AG09319 (cell line): ENCODE data around the gene TOX3.

Source experiments
- DNase-seq: peaks from one replicate; pipeline ENCODE4 v3.0.0-alpha.2; 2010; ENCODE audit warnings: low read depth; ENCODE audit errors: extremely low read depth
- TF ChIP-seq, protein P1 (sequence below): IDR thresholded peaks from 2 replicates; pipeline ENCODE4 v1.5.1; 2011; ENCODE audit warnings: low read depth, mild to moderate bottlenecking, inconsistent platforms, low read length, moderate library complexity

The TOX3 gene

DNA sequence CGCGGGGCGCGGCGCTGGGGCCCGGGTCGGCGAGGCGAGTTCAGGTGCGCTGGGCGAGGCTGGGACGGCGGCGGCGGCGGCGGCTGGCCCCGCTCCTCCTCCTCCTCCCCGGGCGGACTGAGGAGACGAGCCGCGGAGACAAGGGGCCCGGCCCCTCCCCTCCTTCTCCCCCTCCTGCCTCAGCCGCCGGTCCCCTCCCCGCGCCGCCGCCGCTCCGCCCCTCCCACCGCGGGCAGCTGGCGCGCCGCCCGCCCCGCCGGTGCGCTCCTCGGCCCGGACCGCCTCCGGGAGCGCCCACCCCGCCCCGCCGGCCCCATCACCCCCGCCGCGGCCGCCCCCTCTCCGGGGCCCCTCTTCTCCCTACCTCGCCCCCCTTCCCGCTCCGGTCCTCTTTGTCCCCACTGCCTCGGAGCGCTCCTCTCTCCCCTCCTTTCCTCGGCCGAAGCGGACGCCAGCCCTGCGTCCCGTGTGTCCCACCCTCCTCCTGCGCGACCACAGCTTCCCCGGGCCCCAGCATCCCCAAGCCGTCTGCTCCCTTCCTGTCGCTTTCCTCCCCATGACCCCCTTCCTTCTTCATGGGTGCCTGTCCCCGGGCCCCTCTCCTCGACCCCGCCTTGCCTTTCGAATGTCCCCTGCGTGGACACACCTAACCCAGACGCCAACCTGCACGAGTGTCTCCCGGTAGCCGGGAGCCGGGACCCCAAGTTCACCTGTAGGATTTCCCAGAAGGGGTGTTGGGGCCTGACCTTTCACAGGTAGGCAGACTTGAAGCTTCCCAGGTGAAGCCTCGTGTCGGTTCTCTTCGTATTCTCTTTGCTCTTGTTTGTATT lies at the start of gene TOX3:
TSS of gene TOX3 (minus strand) at position 140 of the 830 bp plus-strand sequence. CDS start 420 bp downstream, outside the sequence.
- TF ChIP-seq, protein P1, sequence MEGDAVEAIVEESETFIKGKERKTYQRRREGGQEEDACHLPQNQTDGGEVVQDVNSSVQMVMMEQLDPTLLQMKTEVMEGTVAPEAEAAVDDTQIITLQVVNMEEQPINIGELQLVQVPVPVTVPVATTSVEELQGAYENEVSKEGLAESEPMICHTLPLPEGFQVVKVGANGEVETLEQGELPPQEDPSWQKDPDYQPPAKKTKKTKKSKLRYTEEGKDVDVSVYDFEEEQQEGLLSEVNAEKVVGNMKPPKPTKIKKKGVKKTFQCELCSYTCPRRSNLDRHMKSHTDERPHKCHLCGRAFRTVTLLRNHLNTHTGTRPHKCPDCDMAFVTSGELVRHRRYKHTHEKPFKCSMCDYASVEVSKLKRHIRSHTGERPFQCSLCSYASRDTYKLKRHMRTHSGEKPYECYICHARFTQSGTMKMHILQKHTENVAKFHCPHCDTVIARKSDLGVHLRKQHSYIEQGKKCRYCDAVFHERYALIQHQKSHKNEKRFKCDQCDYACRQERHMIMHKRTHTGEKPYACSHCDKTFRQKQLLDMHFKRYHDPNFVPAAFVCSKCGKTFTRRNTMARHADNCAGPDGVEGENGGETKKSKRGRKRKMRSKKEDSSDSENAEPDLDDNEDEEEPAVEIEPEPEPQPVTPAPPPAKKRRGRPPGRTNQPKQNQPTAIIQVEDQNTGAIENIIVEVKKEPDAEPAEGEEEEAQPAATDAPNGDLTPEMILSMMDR: no peak
- no peak for DNase-seq

DNA sequence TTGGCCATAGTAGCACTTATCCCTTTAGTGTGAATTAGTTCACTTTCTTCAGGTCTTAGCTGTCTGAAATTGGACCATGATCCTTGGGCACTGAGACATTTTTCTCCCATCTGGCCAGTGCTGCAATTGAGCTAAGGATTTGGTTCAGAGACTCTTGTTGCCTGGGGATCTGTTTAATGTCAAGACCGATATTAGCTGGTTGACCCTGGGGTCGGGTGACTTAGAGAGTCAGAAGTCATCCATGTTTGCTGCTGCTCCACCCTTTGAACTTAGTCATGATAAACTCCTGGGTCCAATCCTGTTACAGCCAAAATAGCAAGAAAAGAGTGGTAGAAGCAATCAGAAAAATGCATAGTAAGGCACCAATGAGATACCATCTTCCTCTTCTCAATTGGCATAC lies 45.8 kb upstream of the TOX3 start:
- DNase-seq: no peak
- TF ChIP-seq, protein P1: no peak

DNA sequence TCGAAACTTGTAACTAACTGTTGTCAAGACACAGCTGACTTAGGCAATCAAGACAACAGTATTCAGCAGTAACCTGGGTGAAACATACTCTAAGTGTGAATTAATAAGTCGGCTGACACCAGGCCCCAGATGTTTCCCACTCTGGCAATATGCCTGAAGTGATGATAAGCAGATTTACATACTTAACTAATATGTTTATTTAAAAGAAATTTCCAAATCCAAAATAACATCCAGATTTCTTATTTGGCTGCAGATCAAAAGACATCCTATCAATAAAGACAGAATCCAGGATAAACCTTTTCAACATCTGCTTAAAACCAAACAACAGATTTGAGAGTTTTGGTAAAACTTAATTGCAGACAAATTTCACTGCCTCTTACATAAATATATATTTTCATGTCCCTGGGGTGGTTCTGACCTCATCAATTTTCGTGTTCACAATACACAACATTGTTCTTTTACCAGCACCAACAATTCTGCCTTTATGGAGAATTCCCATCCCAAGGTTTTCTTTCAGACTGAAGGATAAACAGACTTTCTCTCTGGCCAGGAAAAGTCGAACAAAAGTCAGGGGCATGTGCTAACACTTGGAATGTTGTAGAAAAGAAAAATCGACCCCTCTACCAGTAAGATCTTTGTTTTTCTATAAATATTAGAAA lies 45.1 kb upstream of the TOX3 start:
- no peak for DNase-seq
- TF ChIP-seq, protein P1: no peak

DNA sequence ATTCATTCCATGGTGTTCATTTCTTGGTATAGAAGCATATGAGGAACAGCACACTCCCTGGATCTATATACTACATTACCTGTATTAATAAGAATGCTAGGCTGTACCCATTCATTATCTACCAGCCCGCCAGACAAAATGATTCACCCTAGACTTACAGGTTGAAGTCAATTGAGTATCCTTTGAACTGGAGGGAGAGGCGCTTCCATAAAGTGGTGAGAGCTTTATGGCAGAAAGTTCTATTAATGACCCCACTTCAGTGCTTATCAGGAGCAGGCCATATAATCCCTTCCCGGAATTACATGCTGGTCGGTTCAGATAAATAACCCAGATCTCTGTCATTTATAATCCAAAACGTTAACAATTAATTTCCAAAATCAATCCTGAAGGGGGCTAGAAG lies 44.5 kb upstream of the TOX3 start:
- TF ChIP-seq, protein P1: no peak
- DNase-seq: no peak

- TF ChIP-seq, protein P1: no peak
- no peak for DNase-seq
Measured at GRCh38 chr16:52586159-52586558, 39.2 kb upstream of the TOX3 start.

- TF ChIP-seq, protein P1: no peak
- DNase-seq: no peak
Measured at GRCh38 chr16:52584354-52585320, 37.7 kb upstream of the TOX3 start.
